Transverse colon (tissue), 4 donors: ENCODE results near the gene N4BP2L1. TPM values are rescaled to one million over a fixed set of nuclear protein-coding genes. Genes with fewer than 3 reads are reported as not detected.

Experiments
- DNase-seq: peaks from one replicate; pipeline ENCODE4 v3.0.0-alpha.2; 2019
- H3K27ac ChIP-seq, 4 donors: fragments of 200-600 bp; sonication (generic); 2 replicates each; pipeline ENCODE4 v1.5.1; 2016 to 2018; ENCODE audit warnings: inconsistent platforms in 4 of 4
- H3K27me3 ChIP-seq: fragments of 200-600 bp; sonication (generic); 2 replicates; pipeline ENCODE4 v1.5.1; 2017; ENCODE audit warnings: inconsistent platforms
- H3K36me3 ChIP-seq, 4 donors: fragments of 200-600 bp; sonication (generic); 2 replicates each; pipeline ENCODE4 v1.5.1; 2017 to 2019; ENCODE audit warnings: inconsistent platforms in 4 of 4
- H3K4me1 ChIP-seq, 4 donors: fragments of 200-600 bp; sonication (generic); 2 replicates each; pipeline ENCODE4 v1.5.1; 2017 to 2020; ENCODE audit warnings: inconsistent platforms in 4 of 4
- H3K4me3 ChIP-seq, 4 donors: fragments of 200-600 bp; sonication (generic); 1 replicate in 1 of 4; 2 replicates in 3 of 4; pipeline versions ENCODE4 v1.5.1 to v1.6.1; 2017 to 2019; ENCODE audit warnings: inconsistent platforms in 4 of 4
- H3K9me3 ChIP-seq, 2 donors: fragments of 200-600 bp; sonication (generic); 2 replicates each; pipeline ENCODE4 v1.5.1; 2017 to 2019; ENCODE audit warnings: inconsistent platforms in 2 of 2
- EP300 ChIP-seq: sonication (generic); formaldehyde crosslinking; IDR thresholded peaks from one replicate; pipeline ENCODE4 v1.6.1; 2017; ENCODE audit warnings: antibody characterized with exemption, low read depth
- POLR2A ChIP-seq: fragments of 450-650 bp; IDR thresholded peaks from one replicate; pipeline ENCODE4 v1.6.1; 2016; ENCODE audit warnings: antibody characterized with exemption, mild to moderate bottlenecking, moderate library complexity
- POLR2AphosphoS5 ChIP-seq, 3 donors: sonication (generic); formaldehyde crosslinking; IDR thresholded peaks; one replicate each; pipeline ENCODE4 v1.6.1; 2016; ENCODE audit warnings: antibody characterized with exemption in 3 of 3
- WGBS, 2 donors: methylation state at CpG; one replicate each; pipeline ENCODE4 v1.1.5; 2018; ENCODE audit warnings: low coverage in 1 of 2; 5-methylcytosine and 5-hydroxymethylcytosine counted together
- in situ Hi-C, 4 donors: fragments of 200-750 bp; cut with MboI; loops; one replicate each; pipeline versions ENCODE4 v1.15.0 to v1.15.1; 2017; ENCODE audit warnings: low sequenced_read_pairs in 3 of 4, low pct_ligation_motif_present in 1 of 4, low pct_unique_long_range_greater_than_20kb in 1 of 4
- intact Hi-C: fragments of 100-400 bp; cut with DNase I; formaldehyde crosslinking; loops from one replicate; pipeline ENCODE4 v1.15.1; 2023; ENCODE audit warnings: low total_unique reads
- total RNA-seq, 4 donors: library from RNA; depleted of rRNA; stranded (reverse); fragments of >200 nt; gene quantifications; one replicate each; pipeline ENCODE4 v1.1.0, GENCODE V29; 2016
- TF ChIP-seq, protein P1 (sequence below), 5 experiments: fragments of 200-600 bp in 3 of 5; fragments of 450-650 bp in 2 of 5; sonication (generic) in 3 of 5; IDR thresholded peaks; 1 replicate in 2 of 5; 2 replicates in 3 of 5; pipeline ENCODE4 v1.5.1; 2016 to 2017; ENCODE audit warnings: antibody characterized with exemption in 5 of 5, inconsistent platforms in 3 of 5, mild to moderate bottlenecking in 2 of 5, moderate library complexity in 1 of 5

N4BP2L1 gene
- total RNA-seq, 4 donors from 2014 or later: 1.5 to 25.1 (median 8.9) TPM

DNA sequence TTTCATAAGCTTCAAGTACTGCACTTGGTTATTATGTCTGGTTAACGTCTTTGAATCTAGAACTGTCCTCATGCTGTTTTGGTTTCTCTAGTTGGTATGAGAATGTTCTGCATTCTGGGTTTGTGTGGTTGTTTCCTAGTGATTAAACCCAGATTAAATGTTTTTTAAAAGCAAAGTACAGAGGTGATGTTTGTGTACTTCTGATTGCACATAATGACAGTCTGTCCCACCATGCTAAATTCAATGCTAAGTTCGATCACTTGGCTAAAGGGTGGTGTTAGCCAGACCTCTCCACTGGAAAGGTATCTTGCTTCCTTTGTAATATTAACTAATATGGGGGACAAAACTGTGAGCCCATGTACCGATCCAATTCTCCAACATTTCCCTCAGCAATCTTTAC lies 14.6 kb downstream of the N4BP2L1 start:
- Histone ChIP-seq H3K9me3 (no peaks in the 10 kb centered on the region), H3K27ac (no peak overlapping the region), H3K4me3 (no peak overlapping the region), H3K36me3 (no peaks in the 10 kb centered on the region), H3K4me1 (peaks cover 0 to 16% (median 6%) of the 10 kb centered on the region in 4 donors), H3K27me3 (no peaks in the 10 kb centered on the region)
- intact Hi-C loops: no loop called here
- no peak for DNase-seq
- TF ChIP-seq, protein P1, sequence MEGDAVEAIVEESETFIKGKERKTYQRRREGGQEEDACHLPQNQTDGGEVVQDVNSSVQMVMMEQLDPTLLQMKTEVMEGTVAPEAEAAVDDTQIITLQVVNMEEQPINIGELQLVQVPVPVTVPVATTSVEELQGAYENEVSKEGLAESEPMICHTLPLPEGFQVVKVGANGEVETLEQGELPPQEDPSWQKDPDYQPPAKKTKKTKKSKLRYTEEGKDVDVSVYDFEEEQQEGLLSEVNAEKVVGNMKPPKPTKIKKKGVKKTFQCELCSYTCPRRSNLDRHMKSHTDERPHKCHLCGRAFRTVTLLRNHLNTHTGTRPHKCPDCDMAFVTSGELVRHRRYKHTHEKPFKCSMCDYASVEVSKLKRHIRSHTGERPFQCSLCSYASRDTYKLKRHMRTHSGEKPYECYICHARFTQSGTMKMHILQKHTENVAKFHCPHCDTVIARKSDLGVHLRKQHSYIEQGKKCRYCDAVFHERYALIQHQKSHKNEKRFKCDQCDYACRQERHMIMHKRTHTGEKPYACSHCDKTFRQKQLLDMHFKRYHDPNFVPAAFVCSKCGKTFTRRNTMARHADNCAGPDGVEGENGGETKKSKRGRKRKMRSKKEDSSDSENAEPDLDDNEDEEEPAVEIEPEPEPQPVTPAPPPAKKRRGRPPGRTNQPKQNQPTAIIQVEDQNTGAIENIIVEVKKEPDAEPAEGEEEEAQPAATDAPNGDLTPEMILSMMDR (IDR thresholded peaks at IDR 0.05): no peak
- TF ChIP-seq EP300: no peak
- no peak for TF ChIP-seq POLR2AphosphoS5 (IDR thresholded peaks at IDR 0.05)
- TF ChIP-seq POLR2A: no peak
- in situ Hi-C loops: no loop called here
- WGBS, 2 donors: 95 to 96% methylated on average over 2 to 3 of the region's 3 CpGs

DNA sequence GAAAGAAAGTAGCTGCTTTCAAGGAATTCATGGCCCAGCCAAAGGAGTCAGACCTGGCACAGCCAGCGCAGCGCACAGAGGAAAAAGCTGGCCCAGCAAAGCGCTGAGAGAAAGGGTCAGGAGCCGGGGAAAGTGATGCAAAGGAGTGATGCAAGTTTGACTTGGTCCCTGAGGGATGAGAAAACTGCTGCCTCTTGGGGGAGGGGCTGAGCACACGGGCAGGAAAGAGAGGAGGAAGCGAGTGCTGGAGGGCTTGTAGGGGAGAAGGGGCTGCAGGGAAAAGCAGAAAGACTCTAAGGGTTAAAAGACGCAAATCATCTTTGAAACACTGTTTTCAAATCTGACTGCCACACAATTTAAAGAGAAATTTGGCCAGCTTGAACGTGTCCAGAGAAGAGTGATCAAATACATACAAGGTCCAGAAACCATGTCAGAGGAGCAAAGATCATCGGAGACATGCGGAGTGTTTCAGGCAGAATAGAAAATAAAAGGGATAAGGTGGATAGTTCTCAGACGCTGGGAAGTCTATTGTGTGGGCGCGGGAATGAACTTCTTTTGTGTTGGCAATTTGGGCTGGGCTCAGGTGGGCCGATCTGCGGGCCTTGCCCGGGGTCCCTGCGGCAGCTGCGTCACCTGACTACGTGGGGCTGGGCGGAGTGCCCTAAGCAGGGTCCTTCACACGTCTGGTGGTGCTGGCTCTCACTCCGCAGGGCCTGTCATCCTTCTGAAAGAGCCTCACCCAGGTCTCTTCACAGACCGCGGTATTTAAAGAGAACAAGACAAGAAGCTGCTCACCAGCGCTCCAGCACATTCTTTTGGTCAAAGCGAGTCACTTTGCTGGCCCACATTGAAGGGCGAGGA lies 18.1 kb downstream of the N4BP2L1 start:
- peak overlapping the region in 1 of 4 donors; percentile 2 for H3K27ac ChIP-seq
- TF ChIP-seq, protein P1 (IDR thresholded peaks at IDR 0.05): no peak
- TF ChIP-seq POLR2A: no peak
- no peak for TF ChIP-seq EP300
- no peak for TF ChIP-seq POLR2AphosphoS5 (IDR thresholded peaks at IDR 0.05)
- no peaks in the 10 kb centered on the region for H3K27me3 ChIP-seq
- H3K4me3 ChIP-seq: no peak overlapping the region
- peaks cover 0 to 6% (median 2%) of the 10 kb centered on the region in 4 donors for H3K4me1 ChIP-seq
- intact Hi-C loops (no loop called here), in situ Hi-C loops (no loop called here)
- no peaks in the 10 kb centered on the region for H3K36me3 ChIP-seq
- DNase-seq: no peak
- WGBS, 2 donors: 79 to 85% methylated on average over 14 to 27 of the region's 27 CpGs
- no peaks in the 10 kb centered on the region for H3K9me3 ChIP-seq

DNA sequence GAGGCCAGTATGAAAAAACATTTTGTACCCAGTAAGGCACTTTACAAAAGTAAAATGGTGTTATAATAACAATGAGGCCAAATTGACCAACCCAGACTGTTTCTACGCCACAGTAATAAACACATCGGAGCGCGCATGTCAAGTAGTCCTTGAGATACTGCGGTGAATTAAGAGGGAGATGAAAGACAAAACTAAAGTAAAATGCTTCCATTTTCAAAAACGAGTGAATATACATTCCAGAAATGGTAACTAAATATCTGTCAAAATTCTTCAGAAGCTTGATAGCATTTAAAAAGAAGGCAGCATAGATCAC lies 19.0 kb downstream of the N4BP2L1 start:
- in situ Hi-C loops (no loop called here), intact Hi-C loops (no loop called here)
- WGBS, 2 donors: 82 to 86% methylated on average over 6 of the region's 6 CpGs
- TF ChIP-seq EP300 (no peak), POLR2A (no peak), POLR2AphosphoS5 (IDR thresholded peaks at IDR 0.05) (no peak)
- TF ChIP-seq, protein P1 (IDR thresholded peaks at IDR 0.05): no peak
- H3K36me3 ChIP-seq: no peaks in the 10 kb centered on the region
- H3K4me3 ChIP-seq: no peak overlapping the region
- DNase-seq: no peak
- no peaks in the 10 kb centered on the region for H3K4me1 ChIP-seq
- no peaks in the 10 kb centered on the region for H3K27me3 ChIP-seq
- no peak overlapping the region for H3K27ac ChIP-seq
- H3K9me3 ChIP-seq: no peaks in the 10 kb centered on the region

DNA sequence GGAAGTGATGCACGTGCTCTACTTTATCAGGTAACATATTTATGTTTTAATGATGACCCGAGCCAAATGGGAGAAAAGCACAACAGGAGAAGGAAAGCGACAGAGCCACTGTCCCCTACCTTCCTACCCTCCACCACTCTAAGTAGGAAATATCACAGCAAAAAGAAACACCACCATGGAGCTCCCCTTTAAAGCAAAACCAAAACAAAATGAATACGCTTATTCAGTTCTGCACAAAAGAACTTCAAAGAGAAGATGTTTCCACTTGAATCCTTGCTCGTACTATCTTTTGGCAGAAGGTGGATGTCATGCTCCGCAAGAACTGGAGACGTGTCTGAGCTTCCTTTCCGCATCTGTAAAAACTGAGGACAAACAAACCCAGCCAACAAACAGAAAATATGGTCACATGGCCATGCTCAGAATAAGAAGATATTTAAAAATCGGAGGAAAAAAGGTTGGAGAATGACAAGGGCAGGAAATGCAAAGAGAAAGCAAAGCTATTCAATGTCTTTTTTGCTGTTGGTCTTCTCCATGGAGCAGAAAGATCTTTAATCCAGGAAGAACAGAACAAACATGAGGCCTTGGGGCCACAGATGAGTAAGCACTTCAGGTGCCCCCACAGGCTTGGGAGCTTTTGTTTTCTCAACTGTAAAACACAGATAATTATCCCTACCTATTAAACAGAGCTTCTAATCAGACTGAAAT lies 19.5 kb downstream of the N4BP2L1 start:
- intact Hi-C loops: no loop called here
- TF ChIP-seq, protein P1 (IDR thresholded peaks at IDR 0.05): no peak
- TF ChIP-seq POLR2AphosphoS5 (IDR thresholded peaks at IDR 0.05) (no peak), POLR2A (no peak), EP300 (no peak)
- no peaks in the 10 kb centered on the region for H3K9me3 ChIP-seq
- no peak overlapping the region for H3K4me3 ChIP-seq
- DNase-seq: no peak
- no peaks in the 10 kb centered on the region for H3K27me3 ChIP-seq
- H3K27ac ChIP-seq: no peak overlapping the region
- H3K4me1 ChIP-seq: no peaks in the 10 kb centered on the region
- H3K36me3 ChIP-seq: no peaks in the 10 kb centered on the region
- in situ Hi-C loops: no loop called here
- 93 to 98% methylated on average over 6 to 9 of the region's 9 CpGs for WGBS, 2 donors
